GM18505 (cell line): Measurements from ENCODE around the gene SCN4B.

ENCODE experiments used
- ATAC-seq: cut with Tn5 transposase; IDR thresholded peaks from one replicate; pipeline ENCODE4 v1.9.1; 2021; ENCODE audit not compliant: unreplicated experiment
- POLR2A ChIP-seq: IDR thresholded peaks from 4 replicates; pipeline ENCODE4 v1.6.1; 2011; ENCODE audit warnings: borderline replicate concordance; ENCODE audit not compliant: insufficient read depth, insufficient read length; ENCODE audit errors: extremely low read depth

The SCN4B gene

DNA sequence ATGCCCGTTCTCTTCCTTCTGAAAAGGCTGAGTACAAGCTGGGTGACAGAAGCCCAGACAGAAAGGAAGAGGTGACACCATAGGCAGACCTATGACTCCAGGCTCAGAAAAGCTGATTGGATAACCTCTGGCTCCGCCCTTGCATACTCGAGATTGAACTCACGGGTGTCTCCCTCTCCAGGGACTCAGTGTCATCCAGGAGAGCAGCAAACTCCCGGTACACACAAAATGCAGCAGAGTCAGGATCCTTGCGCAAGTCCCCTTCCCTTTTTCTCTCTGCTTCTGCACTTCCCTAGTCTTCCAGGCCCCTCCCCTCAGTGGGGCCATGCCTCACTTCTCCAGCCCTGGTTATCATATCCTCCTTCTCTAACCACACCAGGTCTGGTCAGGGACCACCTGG is 9.8 kb downstream of the SCN4B start:
- ATAC-seq, result no peak
- no peak for TF ChIP-seq POLR2A

DNA sequence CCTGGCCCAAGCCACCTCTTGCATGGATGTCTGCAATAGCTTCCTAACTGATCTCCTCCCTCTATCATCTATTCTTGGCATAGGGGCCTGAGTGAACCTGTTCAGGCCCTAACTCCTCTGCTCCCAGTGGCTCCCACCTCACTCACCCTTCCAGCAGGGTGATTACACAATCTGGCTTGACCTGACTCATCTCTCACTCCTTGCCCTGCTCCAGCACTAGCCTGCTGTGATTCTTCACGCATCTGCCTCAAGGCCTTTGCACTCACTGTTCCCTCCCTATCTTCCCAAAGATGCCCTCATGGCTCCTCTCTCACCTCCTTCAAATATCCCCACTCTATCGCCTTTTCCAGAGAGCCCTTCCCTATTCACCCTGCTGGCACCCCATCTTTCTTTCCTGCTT is 10.5 kb downstream of the SCN4B start:
- TF ChIP-seq POLR2A, result no peak
- ATAC-seq, result no peak

DNA sequence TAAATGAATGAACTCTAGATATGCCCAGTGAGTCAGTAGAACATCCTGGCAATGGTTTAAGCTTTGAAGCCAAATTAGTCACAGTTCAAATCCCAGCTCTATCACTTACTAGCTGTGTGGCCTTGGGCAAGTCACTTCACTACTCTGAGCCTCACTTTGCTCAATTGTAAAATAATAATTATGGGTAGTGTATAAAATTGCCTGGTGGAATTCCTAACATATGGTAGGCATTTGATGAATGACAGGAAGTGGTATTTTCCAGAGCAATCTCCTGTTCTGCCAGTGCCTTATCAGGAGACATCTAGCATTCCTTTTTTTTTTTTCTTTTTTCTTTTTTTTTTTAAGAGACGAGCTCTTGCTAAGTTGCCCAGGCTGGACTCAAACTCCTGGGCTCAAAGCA is 13.0 kb downstream of the SCN4B start:
- TF ChIP-seq POLR2A, result no peak
- ATAC-seq, result no peak

DNA sequence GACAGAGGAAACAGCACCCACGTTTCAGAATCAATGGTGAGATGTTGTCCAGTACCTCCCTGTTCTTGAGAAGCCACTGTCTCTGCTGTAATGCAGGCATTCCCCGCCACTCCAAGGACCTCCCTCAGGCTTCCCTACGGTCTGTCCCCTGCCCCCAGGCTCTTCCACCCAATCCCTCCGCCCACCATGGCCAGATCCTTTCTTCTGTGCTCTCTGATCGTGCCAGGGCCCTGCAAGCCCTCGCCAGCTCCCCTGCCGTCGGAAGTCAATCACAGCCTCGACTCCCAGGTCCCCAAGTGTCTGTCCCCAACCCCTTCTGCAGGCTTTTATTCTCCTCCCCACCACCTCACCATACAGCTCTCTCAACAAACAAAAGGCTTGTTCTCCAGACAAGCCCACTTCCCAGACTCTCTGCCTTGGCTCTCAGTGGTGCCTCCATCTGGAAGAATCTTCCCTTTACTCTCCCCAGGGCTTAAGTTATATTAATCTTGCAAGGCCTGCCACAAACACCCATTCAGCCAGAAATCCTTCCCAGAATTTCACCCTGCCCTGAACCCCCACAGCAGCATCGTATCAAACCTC is 13.7 kb downstream of the SCN4B start:
- TF ChIP-seq POLR2A, result no peak
- no peak for ATAC-seq

DNA sequence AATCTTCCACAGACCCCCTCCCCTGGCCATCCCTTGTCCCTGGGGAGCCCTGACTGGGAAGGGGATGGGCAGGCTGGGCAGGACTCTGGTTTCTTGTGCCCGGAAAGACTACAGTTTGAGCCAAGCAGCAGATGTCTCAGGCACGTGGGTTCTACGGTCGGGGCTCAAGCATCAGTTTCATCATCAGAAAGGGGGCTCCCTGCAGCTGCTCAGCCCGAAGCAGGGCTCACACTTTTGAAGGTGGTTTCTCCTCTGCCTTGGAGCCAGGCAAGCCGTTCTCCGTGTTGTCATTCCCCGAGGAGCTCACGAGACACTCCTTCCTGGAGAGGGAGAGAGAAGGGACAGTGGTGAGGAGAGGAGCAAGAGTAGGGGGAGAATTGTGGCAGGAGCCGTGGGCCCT is 15.8 kb downstream of the SCN4B start:
- TF ChIP-seq POLR2A, result no peak

DNA sequence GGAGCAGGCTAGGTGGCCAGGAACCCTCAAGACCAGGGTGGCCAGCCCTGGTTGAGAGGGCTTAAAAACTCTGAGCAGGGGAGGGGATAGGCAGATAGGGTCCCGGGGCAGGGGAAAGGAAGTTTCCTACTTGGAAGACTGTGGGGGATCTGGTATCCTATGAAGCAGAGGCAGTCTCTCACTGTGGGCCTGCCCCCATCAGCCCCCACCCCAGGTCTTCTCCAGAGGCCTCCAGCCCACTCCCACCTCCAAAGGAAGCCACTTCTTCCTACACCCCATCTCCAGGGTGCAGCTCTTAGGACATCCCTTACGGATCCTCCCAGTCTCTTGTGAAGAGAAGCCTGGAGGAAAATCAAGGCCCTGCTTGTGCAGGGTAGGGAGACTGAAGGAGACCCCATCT is 16.3 kb downstream of the SCN4B start:
- ATAC-seq, result no peak
- no peak for TF ChIP-seq POLR2A

More for the DNA sequence above, 15.8 kb downstream of the SCN4B start:
- ATAC-seq, result no peak

DNA sequence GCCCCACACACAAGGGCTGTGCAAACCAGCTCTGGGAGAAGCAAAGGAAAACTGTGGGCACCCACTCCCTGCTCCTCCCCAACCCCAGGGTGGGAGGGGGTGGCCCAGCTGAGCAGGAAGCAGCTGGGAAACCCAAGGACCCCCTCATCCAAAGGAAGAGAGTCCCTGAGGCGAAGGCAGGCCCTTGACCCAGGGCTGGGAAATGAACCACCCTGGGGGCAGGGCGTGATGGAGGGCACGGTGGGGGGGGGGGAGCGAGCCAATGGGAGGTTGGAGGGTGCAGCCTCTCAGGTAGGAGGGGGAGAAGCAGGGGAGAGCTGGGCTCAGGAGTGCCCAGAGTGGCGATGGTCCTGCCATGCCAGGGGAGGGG is 16.8 kb downstream of the SCN4B start:
- no peak for TF ChIP-seq POLR2A
- no peak for ATAC-seq

DNA sequence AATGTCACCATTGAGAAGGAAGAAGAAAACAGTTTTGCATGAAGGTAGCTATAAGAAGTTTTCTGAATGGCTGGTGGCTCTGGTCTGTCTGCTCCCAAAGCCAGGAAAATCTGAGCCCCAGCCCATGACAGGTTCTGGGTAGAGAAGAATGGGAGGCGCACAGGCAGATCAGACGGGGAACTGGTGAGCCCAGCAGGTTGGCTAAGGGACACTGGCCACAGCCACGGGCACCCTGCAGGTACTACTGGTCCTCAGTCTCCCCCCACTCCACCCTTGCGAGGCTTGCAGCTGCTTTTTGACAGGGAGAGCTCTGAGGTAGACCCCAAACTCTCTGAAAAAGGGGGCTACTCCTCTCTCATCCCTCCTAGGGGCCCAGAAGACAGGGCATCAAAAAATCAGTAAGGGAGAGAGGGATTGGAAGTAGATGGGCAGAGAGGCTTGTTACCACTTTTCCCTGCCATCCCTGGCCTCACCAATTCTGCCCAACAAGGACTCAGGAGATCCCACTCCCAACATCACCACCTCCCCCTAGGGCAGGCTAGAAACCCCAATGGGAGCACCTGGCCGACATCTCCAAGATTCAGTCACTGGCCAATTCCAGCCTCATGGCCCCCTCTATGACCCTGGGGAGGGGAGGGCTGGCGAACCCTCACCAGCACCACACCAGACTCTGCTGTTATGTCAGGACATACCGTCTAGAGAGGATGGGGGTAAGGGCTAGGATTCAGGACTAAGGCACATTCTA is 17.4 kb downstream of the SCN4B start:
- TF ChIP-seq POLR2A, result no peak
- no peak for ATAC-seq

DNA sequence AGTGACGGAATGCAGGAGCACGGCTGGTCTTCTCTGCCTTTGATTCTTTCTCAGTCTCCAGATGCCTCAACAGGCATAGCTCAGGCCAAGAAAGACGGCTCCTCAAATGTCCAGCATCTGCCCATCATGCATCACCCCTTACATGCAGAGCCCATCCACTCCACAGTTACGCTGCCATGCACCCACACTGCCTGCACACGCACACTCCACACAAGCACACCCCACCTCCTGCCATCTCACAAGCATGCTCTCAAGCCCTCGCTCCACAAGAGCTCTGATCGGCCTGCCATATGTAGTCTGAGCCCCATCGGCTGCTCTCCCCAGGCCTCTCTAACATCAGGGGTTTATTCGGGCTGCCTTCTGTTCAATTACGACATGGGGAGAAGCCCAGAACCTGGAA is 18.8 kb downstream of the SCN4B start:
- ATAC-seq, result no peak

DNA sequence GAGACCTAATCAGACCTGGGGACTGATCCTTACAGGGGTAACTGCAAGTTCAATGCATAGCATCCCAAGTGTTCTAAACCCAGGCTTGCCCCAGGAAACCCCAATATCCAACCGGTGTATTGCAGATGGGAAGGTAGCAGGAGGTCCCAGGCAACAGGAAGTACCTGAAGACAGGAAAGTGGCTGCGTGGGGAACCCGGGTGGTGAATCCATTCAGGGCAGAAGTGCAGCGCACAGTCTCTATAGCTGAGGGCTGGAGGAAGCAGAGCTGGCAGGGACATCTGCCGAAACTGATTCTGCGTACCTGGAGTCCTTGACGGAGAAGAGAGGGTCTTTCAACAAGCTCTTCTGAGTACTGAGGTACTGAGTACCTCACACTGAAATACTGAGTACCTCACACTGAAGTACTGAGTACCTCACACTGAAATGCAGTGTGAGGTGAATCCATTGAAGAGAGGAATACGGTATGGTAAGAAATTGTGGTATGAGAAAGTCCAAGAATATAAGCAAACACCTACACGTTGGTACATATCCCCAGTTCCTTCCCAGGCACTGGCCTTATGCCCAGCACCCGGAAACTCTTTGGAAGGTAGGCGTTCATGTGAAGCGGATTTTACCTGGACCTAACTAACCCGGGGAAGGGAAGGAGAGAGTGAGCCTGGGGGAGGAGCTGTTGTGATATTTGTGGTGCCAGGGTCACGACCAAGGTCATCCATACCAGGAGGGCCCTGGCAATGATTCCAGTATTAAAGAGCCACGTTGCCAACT is 20.1 kb downstream of the SCN4B start:
- no peak for ATAC-seq
- no peak for TF ChIP-seq POLR2A

More for the DNA sequence above, 18.8 kb downstream of the SCN4B start:
- no peak for TF ChIP-seq POLR2A

DNA sequence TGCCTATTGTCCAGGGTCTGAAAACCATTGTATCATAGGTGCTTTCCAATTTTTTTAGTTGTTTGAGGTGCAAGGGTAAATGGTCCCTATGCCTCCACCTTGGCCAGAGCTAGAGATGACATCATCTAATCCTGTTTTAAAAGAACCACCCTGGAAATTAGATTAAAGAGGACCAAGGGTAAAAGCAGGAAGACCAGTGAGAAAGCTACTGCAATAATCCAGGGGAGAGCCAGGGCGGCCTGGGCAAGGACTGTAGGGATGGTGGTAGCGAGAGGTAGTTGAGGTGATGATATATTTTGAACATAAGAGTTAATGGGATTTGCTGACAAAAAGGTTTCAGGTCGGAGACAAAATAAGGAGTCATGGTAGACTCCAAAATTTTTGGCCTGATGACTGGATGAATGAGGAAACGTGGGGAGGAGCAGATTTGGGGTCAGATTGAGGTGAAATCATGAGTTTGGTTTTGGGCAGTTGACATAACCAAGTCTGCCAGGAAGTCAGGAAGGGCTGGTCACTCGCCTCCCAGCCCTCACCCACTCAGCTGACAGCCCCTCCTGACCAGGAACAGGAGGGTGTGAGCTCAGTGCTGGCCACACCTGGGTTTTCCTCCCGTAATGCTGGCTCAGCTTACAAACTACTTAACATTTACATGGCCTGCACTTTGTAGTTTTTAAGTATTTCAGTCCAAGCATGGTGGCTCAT is 23.0 kb downstream of the SCN4B start:
- TF ChIP-seq POLR2A, result no peak
- no peak for ATAC-seq

DNA sequence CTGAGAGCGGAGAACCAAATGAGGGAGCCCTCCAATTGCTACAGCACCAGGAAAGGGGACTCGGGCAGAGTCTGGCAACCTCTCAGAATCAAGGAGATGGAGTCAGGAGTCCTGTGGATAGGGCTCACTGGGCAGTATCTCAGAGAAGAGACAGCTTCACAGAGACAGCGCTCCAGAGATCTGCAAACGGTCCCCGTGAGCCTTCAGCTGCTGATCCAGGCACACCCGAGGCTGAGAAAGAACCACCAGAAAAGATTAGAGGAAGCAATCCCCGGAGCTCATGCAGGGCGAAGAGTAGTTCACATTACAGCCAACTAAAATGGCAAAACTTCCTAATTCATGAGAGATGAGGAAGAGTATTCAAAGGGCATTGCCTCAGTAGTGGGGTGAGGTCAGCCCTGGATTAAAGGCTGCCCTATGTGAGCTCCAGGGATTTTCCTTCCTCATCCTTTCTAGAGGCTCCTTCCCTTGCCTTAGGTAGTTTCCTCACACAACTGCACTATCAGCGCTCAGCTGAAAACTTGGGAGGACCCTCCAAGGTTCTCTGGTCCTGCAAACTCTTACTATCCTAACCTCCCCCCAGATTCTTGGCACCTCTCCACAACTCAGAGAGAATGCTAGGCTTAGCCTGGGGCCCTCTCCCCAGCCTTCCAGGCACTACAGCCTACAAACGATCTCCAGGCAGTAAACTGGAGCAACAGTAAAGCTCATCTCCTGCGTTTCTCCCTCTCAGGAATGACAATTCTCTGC is 23.7 kb downstream of the SCN4B start:
- no peak for TF ChIP-seq POLR2A
- ATAC-seq, result no peak

DNA sequence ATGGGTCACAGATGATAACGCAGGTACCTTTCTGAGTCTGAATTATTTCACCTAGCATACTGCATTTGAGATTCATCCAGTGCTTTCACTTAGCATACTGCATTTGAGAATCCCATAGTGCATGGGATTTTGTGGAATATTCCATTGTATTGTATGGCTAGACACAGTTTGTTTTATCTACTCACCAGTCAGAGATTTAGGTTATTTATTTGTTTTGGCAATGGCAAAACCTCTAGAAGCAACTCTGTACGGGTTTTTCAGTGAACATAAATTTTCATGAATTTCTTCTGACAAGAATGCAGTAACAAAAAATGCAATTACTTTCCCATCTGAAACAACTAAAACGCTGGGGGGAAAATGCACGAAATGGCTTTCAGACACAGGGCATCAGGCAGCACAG is 24.3 kb downstream of the SCN4B start:
- ATAC-seq, result no peak
- no peak for TF ChIP-seq POLR2A
